Activated naive CD4-positive, alpha-beta T cell treated with anti-CD3 and anti-CD28 coated beads, Interleukin-2, amount 10 ng/mL, durations not matched to agents 7 days and 5 days (primary cell): ENCODE measurements around the gene TMEM175.

Experiments used
- CTCF ChIA-PET: fragments of 350-600 bp; sonication (Branson Sonifier 250); formaldehyde crosslinking; loops from one replicate; lab custom pipeline; 2021; ENCODE audit warnings: antibody characterized with exemption; lab: Charles Lee
- DNase-seq: peaks from one replicate; pipeline ENCODE4 v3.0.0-alpha.2; 2020
- H3K27ac Mint-ChIP-seq: one replicate; pipeline ENCODE4 v1.8.0; 2021; ENCODE audit warnings: mild to moderate bottlenecking, moderate library complexity, mixed read lengths
- H3K27me3 Mint-ChIP-seq: one replicate; pipeline ENCODE4 v1.8.0; 2021; ENCODE audit warnings: mild to moderate bottlenecking, mixed read lengths
- H3K36me3 Mint-ChIP-seq: one replicate; pipeline ENCODE4 v1.8.0; 2021; ENCODE audit warnings: mixed read lengths
- H3K4me1 Mint-ChIP-seq: one replicate; pipeline ENCODE4 v1.8.0; 2021; ENCODE audit warnings: mixed read lengths
- H3K4me3 Mint-ChIP-seq: one replicate; pipeline ENCODE4 v1.8.0; 2021; ENCODE audit warnings: mild to moderate bottlenecking, moderate library complexity, mixed read lengths
- H3K9me3 Mint-ChIP-seq: one replicate; pipeline ENCODE4 v1.8.0; 2021; ENCODE audit warnings: mixed read lengths

Gene TMEM175

DNA sequence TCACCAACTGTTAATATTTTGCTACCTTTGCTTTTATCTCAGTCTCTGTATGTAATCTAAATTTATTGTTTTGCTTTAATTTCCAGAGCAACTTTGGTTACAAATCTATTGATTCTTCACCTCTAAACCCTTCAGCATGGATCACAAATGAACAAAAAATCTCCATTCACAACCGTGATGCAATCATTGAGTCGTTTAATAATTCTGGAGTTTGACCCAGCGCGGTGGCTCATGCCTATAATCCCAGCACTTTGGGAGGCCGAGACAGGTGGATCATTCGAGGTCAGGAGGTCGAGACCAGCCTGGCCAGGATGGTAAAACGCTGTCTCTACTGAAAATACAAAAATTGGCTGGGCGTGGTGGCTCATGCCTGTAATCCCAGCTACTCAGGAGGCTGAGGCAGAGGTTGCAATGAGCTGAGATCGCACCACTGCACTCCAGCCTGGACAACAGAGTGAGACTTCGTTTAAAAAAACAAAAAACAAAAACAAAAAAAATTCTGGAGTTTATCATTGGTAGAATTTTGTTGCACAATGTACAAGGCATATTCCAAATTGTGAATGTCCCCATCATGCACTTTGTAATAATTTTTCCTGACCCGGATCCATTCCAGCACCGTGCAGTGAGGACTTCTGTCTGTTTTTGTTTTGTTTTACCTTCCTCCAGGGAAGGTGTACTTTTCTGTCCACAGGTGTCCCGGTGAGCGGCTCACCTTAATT is 52.2 kb downstream of the TMEM175 start:
- Mint-ChIP-seq H3K9me3 (no peaks in the 10 kb centered on the region), H3K4me1 (peaks cover 29% of the 10 kb centered on the region), H3K4me3 (no peak overlapping the region), H3K36me3 (no peaks in the 10 kb centered on the region), H3K27ac (no peak overlapping the region), H3K27me3 (no peaks in the 10 kb centered on the region)
- CTCF ChIA-PET, result no interaction called here
- DNase-seq, result no peak

DNA sequence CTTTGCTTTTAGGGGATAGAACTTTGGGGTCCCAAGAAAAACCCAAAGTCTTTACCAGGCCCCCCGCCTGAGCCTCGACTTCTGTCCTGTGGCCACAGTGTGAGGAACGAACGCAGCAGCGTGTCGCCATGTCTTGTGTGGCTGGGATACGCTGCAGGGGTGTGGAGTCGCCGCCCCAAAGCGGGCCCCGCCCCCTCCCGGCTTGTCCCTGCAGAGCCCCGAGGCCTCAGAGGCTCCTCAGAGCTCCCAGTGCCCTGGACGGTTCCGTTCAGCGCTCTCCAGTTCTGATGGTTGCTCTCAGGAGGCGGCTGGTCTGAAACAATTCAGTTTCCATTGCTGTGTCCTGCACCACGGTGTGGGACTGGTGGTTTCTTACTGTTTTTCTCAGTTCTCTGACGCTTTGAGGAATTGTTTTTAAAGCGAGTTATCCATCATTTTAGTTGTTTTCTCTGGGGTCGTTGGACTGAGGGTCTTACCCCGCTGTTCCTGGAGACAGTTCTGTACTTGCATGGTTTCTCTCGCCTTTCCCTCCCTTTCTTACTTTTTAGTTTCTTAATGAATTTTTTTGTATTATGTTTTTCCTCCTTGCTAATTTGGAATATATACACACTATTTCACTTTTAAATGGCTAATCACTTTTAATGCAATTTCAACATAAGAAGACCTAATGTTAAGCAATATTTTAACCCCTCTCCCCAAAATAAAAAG is 53.0 kb downstream of the TMEM175 start:
- H3K27ac Mint-ChIP-seq, result no peak overlapping the region
- CTCF ChIA-PET, result no interaction called here
- H3K4me1 Mint-ChIP-seq, result peaks cover 29% of the 10 kb centered on the region
- DNase-seq, result peak; percentile 78
- H3K9me3 Mint-ChIP-seq, result no peaks in the 10 kb centered on the region
- H3K4me3 Mint-ChIP-seq, result peak overlapping the region; percentile 83
- no peaks in the 10 kb centered on the region for H3K27me3 Mint-ChIP-seq
- no peaks in the 10 kb centered on the region for H3K36me3 Mint-ChIP-seq

DNA sequence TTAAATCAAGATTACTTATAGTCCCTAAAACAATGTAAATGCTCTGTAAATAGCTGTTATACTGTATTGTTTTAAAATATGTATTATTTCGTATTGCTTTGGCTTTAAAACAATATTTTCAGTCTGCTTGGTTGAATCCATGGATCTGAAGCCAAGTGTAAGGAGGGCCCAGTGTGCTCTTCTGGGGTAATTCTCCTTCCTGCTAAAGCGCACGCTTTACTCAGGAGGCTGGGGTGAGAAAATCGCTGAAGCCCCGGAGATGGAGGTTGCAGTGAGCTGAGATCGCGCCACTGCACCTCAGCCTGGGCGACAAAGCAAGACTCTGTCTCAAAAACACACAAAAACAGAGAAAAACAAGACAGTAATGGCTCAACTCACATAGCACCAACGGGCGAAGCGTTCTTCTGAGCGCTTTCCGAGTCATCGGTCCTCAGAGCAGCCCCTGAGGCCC is 54.2 kb downstream of the TMEM175 start:
- DNase-seq, result no peak
- peak overlapping the region; percentile 83 for H3K4me3 Mint-ChIP-seq
- CTCF ChIA-PET, result interaction anchor here (1.2 to 2.2 kb wide), 3 partner anchors 202 to 245 kb away, joined by 3 to 18 read pairs (median 3); no protein-coding TSS in a partner anchor
- H3K27ac Mint-ChIP-seq, result peak overlapping the region; percentile 87
- H3K27me3 Mint-ChIP-seq, result no peaks in the 10 kb centered on the region
- peaks cover 29% of the 10 kb centered on the region for H3K4me1 Mint-ChIP-seq
- no peaks in the 10 kb centered on the region for H3K9me3 Mint-ChIP-seq
- peaks cover 2% of the 10 kb centered on the region for H3K36me3 Mint-ChIP-seq

DNA sequence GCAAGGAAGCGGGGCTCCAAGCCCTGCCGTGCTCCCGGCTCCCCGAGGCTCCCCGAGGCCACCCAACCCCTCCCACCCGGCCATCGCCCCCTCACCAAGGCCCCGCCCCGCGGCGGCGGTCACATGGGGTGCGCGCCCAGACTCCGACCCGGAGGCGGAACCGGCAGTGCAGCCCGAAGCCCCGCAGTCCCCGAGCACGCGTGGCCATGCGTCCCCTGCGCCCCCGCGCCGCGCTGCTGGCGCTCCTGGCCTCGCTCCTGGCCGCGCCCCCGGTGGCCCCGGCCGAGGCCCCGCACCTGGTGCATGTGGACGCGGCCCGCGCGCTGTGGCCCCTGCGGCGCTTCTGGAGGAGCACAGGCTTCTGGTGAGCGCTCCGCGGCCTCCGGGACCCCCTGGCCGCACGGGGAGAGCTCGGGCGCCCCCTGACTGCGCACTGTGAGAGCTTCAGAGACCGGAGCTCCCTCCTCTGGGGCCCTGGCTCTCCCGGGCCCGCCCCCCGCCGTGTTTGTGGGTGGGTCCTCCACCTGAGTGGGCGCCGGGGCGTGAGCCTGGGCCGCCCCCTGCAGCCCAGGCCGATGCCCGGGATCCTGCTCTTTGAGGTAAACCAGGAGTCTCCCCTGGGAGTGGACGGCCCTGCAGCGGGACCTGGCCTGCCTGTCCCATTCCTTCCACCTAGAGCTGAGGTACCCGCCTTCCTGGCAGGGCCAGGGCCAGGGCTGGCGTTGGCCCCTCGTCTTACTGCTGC is 54.8 kb downstream of the TMEM175 start, which contains the start of gene IDUA:
Gene IDUA, plus strand, starts transcription at position 166 of the 745 bp plus-strand sequence. Its CDS starts 41 bp downstream, at position 207.
- Mint-ChIP-seq H3K4me1 (peaks cover 29% of the 10 kb centered on the region), H3K36me3 (peaks cover 2% of the 10 kb centered on the region), H3K9me3 (no peaks in the 10 kb centered on the region), H3K27me3 (no peaks in the 10 kb centered on the region), H3K27ac (peak within 1 kb of the TSS; percentile 87), H3K4me3 (peak within 1 kb of the TSS; percentile 83)
- DNase-seq, result peak; percentile 92
- CTCF ChIA-PET, result interaction anchor here (1.1 to 2.2 kb wide), 4 partner anchors 21 to 245 kb away, joined by 3 to 18 read pairs (median 4); no protein-coding TSS in a partner anchor

DNA sequence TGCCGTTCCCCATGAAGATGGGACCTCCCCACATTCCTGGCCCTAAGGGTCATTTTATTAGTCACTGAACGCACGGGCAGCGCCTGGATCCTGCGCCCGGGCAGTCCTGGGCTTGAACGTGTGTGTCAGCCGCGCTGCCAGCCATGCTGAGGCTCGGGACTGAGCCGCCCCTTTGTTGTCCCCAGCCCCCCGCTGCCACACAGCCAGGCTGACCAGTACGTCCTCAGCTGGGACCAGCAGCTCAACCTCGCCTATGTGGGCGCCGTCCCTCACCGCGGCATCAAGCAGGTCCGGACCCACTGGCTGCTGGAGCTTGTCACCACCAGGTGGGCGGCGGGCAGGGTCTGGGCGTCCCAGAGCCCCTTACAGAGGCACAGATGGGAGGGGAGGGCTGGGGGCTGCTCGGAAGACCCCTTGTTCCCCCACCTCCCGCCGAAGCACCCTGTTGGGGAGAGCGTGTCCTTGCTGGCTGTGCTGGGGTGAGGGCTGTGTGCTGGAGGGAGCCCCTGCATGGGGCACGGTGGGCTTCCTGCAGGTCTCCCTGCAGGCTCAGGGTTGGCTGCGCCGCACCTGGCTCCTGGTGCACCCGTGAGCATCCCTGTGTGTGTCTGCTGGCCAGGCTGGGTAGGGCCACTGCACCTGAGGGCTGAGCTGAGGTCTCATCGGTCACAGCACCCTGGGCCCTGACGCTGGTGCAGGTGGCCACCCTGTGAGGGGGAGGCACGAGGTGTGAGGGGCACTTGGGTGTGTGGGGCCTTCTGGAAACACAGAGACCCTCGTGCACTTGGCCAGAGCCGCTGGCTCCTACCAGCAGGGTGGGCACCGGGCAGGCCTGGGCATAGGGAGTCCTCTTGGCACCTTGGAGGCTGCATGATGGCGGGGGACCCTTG is 55.6 kb downstream of the TMEM175 start:
- H3K9me3 Mint-ChIP-seq, result no peaks in the 10 kb centered on the region
- H3K27ac Mint-ChIP-seq, result peak overlapping the region; percentile 24
- H3K27me3 Mint-ChIP-seq, result no peaks in the 10 kb centered on the region
- CTCF ChIA-PET, result interaction anchor here (1.1 to 2.2 kb wide), 3 partner anchors 22 to 246 kb away, joined by 3 to 18 read pairs (median 4); no protein-coding TSS in a partner anchor
- H3K4me1 Mint-ChIP-seq, result peaks cover 29% of the 10 kb centered on the region
- H3K4me3 Mint-ChIP-seq, result peak overlapping the region; percentile 77
- DNase-seq, result no peak
- H3K36me3 Mint-ChIP-seq, result peaks cover 2% of the 10 kb centered on the region

DNA sequence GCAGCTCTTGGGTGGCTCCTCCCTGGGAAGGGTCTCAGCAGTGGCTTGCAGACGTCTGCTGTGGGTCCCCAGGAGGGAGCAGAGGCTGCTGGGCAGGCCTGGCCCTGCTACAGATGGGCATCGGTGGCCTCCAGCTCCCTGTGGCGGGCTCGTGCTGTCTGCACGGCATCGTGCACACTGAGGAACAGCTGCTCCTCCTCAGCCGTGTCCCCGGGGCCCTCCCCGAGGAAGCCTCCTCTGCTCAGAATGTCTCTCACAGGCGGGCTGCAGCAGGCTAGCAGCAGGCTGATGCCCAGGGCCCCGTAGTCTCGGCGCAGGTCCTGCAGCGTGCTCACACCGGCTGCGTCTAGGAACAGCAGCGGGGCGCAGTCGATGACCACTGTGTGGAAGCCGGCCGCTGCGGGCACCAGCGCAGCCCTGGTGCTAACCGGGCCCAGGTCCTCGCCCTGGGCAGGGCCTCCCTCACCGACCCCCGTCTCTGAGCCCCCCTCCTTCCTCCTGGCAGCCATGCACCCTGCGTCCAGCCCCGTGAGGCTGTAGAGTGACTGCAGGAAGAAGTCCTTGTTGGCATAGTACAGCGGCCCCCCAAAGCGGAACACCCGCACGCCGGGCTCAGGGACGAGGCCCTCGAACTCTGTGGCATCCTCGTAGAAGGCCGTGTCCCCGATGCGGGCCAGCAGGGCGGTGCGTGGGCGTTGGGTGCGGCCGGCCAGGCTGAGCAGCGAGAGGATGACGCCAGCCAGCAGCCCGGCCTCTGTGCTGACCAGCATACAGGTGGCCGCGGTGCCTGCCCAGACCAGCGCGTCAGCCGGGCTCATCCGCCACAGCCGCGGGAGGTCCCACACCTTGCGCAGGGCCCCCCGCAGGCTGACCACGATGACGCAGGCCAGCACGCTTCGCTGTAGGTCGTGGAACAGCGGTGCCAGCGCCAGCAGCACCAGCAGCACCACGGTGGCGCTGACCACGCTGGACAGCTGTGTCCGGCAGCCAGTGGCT is 56.8 kb downstream of the TMEM175 start:
- no peak overlapping the region for H3K27ac Mint-ChIP-seq

DNA sequence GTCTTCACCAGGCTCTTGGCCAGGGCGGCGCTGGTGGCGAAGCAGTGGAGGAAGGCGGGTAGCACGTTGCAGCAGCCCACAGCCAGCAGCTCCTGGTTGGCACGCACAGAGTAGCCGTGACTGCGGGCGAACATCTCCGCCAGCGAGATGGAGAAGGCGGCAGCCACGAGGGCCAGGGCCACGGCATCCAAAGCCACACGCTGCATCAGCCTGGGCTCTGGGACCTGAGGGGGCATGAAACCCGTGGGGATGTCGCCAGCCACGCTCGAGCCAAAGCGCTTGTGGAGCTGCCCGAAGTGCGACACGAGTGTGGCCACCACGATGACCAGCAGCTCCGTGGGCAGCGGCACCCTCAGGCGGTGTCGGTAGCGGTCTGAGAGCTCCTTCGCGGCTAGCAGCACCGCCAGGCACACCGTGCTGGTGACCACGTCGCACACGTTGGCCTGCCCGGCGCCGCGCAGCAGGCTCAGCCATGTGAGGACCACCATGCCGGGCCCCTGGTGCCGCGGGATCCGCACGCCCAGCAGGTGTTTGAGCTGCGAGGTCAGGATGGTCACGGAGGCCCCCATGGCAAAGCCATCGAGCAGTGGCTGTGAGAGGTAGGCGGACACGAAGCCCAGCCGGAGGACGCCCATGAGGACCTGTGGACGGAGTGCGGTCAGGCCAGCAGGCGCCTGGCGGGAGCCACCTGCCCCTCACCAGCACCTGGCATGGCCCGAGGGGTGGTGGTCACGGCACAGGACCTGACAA is 57.6 kb downstream of the TMEM175 start:
- Mint-ChIP-seq H3K27me3 (peaks cover 2% of the 10 kb centered on the region), H3K4me1 (peaks cover 22% of the 10 kb centered on the region), H3K27ac (no peak overlapping the region), H3K9me3 (no peaks in the 10 kb centered on the region), H3K4me3 (no peak overlapping the region), H3K36me3 (peaks cover 2% of the 10 kb centered on the region)
- CTCF ChIA-PET, result no interaction called here
- no peak for DNase-seq

More for the DNA sequence above, 56.8 kb downstream of the TMEM175 start:
- H3K4me3 Mint-ChIP-seq, result no peak overlapping the region
- CTCF ChIA-PET, result interaction anchor here (2.2 kb wide), 1 partner anchor 247 kb away, joined by 18 read pairs; no protein-coding TSS in a partner anchor
- peaks cover 29% of the 10 kb centered on the region for H3K4me1 Mint-ChIP-seq
- no peak for DNase-seq
- peaks cover 2% of the 10 kb centered on the region for H3K36me3 Mint-ChIP-seq
- no peaks in the 10 kb centered on the region for H3K27me3 Mint-ChIP-seq
- no peaks in the 10 kb centered on the region for H3K9me3 Mint-ChIP-seq

DNA sequence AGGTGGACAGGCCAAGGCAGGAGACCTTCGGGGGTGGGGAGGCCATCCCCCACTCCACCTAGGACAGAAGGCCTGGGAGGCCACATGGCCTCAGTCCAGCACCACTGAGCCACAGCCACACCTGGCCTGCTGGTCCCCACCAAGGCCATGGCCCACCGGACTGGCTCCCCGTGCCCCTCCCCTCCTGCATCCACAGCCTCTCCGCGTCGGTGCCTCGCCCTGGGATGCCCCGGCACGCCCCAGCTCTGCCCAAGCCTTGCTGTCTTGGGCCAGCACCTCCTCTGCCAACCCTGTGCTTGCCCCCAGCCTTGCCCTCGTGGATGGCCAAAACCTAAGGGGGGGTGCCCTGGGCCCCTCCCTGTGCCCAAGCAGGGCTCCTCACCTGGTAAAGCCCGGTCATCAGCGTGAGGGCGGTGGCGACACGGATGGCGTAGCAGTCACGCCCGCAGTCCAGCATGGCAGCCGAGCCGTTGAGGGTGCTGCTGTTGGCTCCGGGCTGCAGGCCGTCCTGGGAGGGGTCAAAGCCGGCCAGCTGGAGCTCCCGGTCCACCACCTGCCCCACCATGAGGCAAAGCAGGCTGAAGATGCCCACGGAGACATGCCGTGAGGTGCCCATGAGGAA is 58.6 kb downstream of the TMEM175 start:
- H3K27ac Mint-ChIP-seq, result no peak overlapping the region
- H3K4me1 Mint-ChIP-seq, result peaks cover 14% of the 10 kb centered on the region
- no peak overlapping the region for H3K4me3 Mint-ChIP-seq
- no peaks in the 10 kb centered on the region for H3K9me3 Mint-ChIP-seq
- no peak for DNase-seq
- peaks cover 2% of the 10 kb centered on the region for H3K36me3 Mint-ChIP-seq
- H3K27me3 Mint-ChIP-seq, result peaks cover 12% of the 10 kb centered on the region
- CTCF ChIA-PET, result no interaction called here

DNA sequence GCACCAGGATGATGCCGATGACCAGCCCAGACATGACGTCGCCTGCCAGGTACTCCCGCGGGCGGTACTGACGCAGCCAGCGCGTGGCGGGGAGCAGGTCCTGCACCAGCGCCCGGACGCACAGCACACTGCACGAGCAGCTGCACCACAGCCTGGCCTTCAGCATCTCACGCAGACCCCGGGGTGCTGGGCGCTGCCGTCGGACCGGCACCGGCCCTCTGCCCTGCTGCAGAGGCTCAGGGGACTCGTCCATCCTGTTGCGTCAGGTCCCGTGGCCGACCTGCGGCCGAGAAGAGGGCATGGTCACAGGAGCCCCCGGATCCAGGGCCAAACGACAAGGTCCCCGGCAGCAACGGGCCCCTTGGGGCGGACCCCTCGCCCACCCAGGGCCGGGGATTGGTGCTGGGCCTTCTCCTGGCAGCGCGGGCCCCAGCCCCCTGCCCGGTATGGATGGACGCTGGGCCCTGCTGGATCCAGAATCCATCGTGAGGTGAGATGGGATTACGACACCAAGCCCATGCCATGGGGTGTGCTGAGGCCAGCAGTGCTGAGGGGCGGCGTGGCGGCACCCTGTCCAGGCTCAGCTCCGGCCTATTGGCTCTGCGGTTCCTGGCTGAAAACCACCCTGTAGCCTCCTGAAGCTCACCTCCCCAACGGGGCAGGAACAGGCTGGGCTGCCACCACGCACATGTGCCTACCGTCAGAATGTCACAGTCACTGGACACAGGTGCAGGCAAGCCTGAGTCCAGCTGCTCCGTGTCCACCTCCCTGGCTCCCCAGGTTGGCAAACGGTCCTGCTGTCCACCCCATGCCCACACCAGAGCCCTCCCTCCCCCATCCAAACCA is 59.4 kb downstream of the TMEM175 start:
- CTCF ChIA-PET, result no interaction called here
- no peak overlapping the region for H3K4me3 Mint-ChIP-seq
- H3K9me3 Mint-ChIP-seq, result no peaks in the 10 kb centered on the region

DNA sequence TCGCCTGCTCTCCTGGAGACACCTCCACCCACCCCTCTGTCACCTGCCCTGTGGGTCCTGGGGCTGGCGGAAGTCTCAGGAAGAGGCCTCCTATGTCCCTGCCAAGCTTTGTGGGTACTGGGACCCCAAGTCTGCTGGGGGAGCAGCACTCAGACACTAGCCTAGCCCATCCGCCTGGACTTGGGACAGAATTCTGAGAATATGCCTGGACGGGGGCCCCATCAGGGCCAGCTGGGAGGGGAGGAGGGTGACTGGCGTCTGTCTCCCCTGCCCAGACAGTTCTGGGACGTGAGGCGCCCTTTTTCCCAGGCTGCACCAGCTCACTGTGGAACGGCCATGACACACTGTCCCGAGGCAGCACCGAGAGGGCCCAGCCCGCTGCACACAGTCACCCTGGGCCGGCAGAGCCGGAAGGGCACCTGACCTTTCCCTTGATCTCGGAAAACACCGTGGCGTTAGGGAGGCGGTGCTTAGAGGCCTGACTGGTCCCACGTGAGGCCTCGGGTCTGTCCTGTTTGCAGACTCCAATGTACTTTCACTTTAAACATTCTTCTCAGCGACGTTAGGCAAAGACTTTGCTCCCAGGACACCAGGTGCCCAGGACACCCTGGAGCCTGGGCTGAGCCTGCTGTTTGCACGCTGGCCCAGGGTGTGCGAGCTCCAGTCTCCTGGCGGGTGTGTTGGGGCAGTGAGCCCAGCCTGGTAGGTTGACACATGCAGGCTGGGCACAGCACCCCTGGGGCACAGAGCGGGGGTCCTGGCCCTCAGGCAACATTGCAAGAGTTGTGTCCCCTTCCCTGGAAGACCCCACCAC is 60.2 kb downstream of the TMEM175 start:
- CTCF ChIA-PET, result no interaction called here
- DNase-seq, result no peak
- H3K27me3 Mint-ChIP-seq, result peaks cover 26% of the 10 kb centered on the region
- peaks cover 2% of the 10 kb centered on the region for H3K36me3 Mint-ChIP-seq
- H3K27ac Mint-ChIP-seq, result no peak overlapping the region
- H3K4me3 Mint-ChIP-seq, result no peak overlapping the region
- no peaks in the 10 kb centered on the region for H3K9me3 Mint-ChIP-seq
- peaks cover 8% of the 10 kb centered on the region for H3K4me1 Mint-ChIP-seq

More for the DNA sequence above, 59.4 kb downstream of the TMEM175 start:
- peaks cover 20% of the 10 kb centered on the region for H3K27me3 Mint-ChIP-seq
- H3K27ac Mint-ChIP-seq, result no peak overlapping the region
- no peak for DNase-seq
- H3K36me3 Mint-ChIP-seq, result peaks cover 2% of the 10 kb centered on the region
- H3K4me1 Mint-ChIP-seq, result peaks cover 8% of the 10 kb centered on the region
